B cell (primary cell): ENCODE measurements around the gene UBE4A. TPM values are rescaled to one million over a fixed set of nuclear protein-coding genes. Genes with fewer than 3 reads are reported as not detected.

Source experiments
- ATAC-seq: fragments of 200-7000 bp; cut with Tn5 transposase; one replicate; pipeline ENCODE4 v1.10.0; 2021; ENCODE audit warnings: low read depth, mild to moderate bottlenecking, moderate number of reproducible peaks, moderate library complexity
- CTCF ChIA-PET: fragments of 350-600 bp; sonication (Branson Sonifier 250); formaldehyde crosslinking; loops from one replicate; lab custom pipeline; 2021; ENCODE audit warnings: antibody characterized with exemption, inconsistent platforms; lab: Charles Lee
- POLR2A ChIA-PET: fragments of 350-600 bp; sonication (Branson Sonifier 250); formaldehyde crosslinking; loops from one replicate; lab custom pipeline; 2021; ENCODE audit warnings: antibody characterized with exemption; lab: Charles Lee
- DNase-seq: peaks from one replicate; pipeline ENCODE4 v3.0.0; 2013
- H2AFZ ChIP-seq: 2 replicates; pipeline ENCODE4 v1.6.1; 2012; ENCODE audit warnings: mild to moderate bottlenecking, low read depth, low read length; ENCODE audit not compliant: insufficient read depth, poor library complexity, severe bottlenecking
- H3K27ac ChIP-seq, 2 donors: 1 replicate in 1 of 2; 2 replicates in 1 of 2; pipeline ENCODE4 v1.5.1; 2012 to 2013; ENCODE audit warnings: low read length in 2 of 2, mild to moderate bottlenecking in 2 of 2, moderate library complexity in 1 of 2
- H3K27me3 ChIP-seq, 4 experiments: fragments of 200-600 bp in 1 of 4; sonication (generic) in 1 of 4; replicated peaks in 1 of 4; 1 replicate in 2 of 4; 2 replicates in 2 of 4; pipeline versions ENCODE4 v1.6.1 to v1.7.0; 2013 to 2016; ENCODE audit warnings: low read length in 3 of 4, mild to moderate bottlenecking in 2 of 4, mixed read lengths in 1 of 4, moderate library complexity in 1 of 4; ENCODE audit not compliant: insufficient read depth in 4 of 4, control insufficient read depth in 3 of 4; ENCODE audit errors: control extremely low read depth in 1 of 4
- H3K36me3 ChIP-seq, 2 experiments: replicated peaks in 1 of 2; 1 replicate in 1 of 2; 2 replicates in 1 of 2; pipeline versions ENCODE4 v1.6.1 to v1.7.1; 2013; ENCODE audit warnings: low read length in 1 of 2; ENCODE audit not compliant: insufficient read depth in 2 of 2, control insufficient read depth in 1 of 2; ENCODE audit errors: control extremely low read depth in 1 of 2, extremely low read depth in 1 of 2
- H3K4me1 ChIP-seq, 2 donors: fragments of 200-600 bp in 1 of 2; sonication (generic) in 1 of 2; 1 replicate in 1 of 2; 2 replicates in 1 of 2; pipeline versions ENCODE4 v1.5.1 to v1.6.1; 2013 to 2017; ENCODE audit warnings: low read length in 2 of 2; ENCODE audit not compliant: control insufficient read depth in 2 of 2, insufficient read depth in 2 of 2
- H3K4me2 ChIP-seq: replicated peaks from 2 replicates; pipeline ENCODE3; 2012; ENCODE audit warnings: mild to moderate bottlenecking, low read depth, low read length; ENCODE audit not compliant: poor library complexity, severe bottlenecking
- H3K4me3 ChIP-seq, 5 experiments: fragments of 200-600 bp in 1 of 5; sonication (generic) in 1 of 5; 1 replicate in 3 of 5; 2 replicates in 2 of 5; pipeline versions ENCODE4 v1.5.1 to v1.7.0; 2011 to 2016; ENCODE audit warnings: low read length in 4 of 5, mild to moderate bottlenecking in 4 of 5, low read depth in 2 of 5, control low read depth in 1 of 5, moderate library complexity in 1 of 5; ENCODE audit not compliant: insufficient read depth in 1 of 5; ENCODE audit errors: control extremely low read depth in 1 of 5, extremely low read depth in 1 of 5
- H3K79me2 ChIP-seq: fragments of 200-600 bp; sonication (generic); one replicate; pipeline ENCODE4 v1.6.0; 2016; ENCODE audit warnings: low read length; ENCODE audit not compliant: control insufficient read depth, insufficient read depth
- H3K9ac ChIP-seq: fragments of 200-600 bp; sonication (generic); 2 replicates; pipeline ENCODE4 v1.6.1; 2017; ENCODE audit warnings: mild to moderate bottlenecking, low read length, moderate library complexity
- H3K9me3 ChIP-seq, 3 donors: one replicate each; pipeline versions ENCODE4 v1.6.1 to v1.7.1; 2013; ENCODE audit warnings: low read length in 2 of 3; ENCODE audit not compliant: control insufficient read depth in 2 of 3, insufficient read depth in 1 of 3; ENCODE audit errors: control extremely low read depth in 1 of 3
- H4K20me1 ChIP-seq: 2 replicates; pipeline ENCODE4 v1.6.0; 2012; ENCODE audit warnings: mild to moderate bottlenecking, low read length; ENCODE audit not compliant: insufficient read depth, control insufficient read depth, poor library complexity, severe bottlenecking
- H3K27ac Mint-ChIP-seq: one replicate; pipeline ENCODE4 v1.8.0; 2021; ENCODE audit warnings: mixed read lengths
- H3K27me3 Mint-ChIP-seq: one replicate; pipeline ENCODE4 v1.8.0; 2021; ENCODE audit warnings: mixed read lengths
- H3K4me1 Mint-ChIP-seq: one replicate; pipeline ENCODE4 v1.8.0; 2021; ENCODE audit warnings: mixed read lengths
- H3K4me3 Mint-ChIP-seq: one replicate; pipeline ENCODE4 v1.8.0; 2021; ENCODE audit warnings: mixed read lengths
- H3K9me3 Mint-ChIP-seq: one replicate; pipeline ENCODE4 v1.8.0; 2022; ENCODE audit warnings: mixed read lengths; ENCODE audit not compliant: insufficient read depth
- EZH2 ChIP-seq: IDR thresholded peaks from 2 replicates; pipeline ENCODE4 v1.6.1; 2012; ENCODE audit warnings: borderline replicate concordance, low read depth, mild to moderate bottlenecking, moderate library complexity, low read length; ENCODE audit not compliant: insufficient read depth, poor library complexity, severe bottlenecking
- WGBS: methylation state at CpG from one replicate; pipeline ENCODE4 v1.1.5; 2013; ENCODE audit warnings: missing lambda C conversion rate; ENCODE audit not compliant: insufficient coverage; 5-methylcytosine and 5-hydroxymethylcytosine counted together
- intact Hi-C: fragments of 100-400 bp; cut with micrococcal nuclease; formaldehyde crosslinking; loops from one replicate; pipeline ENCODE4 v1.10.0; 2022
- polyA minus RNA-seq: library from RNA; depleted of rRNA, polyadenylated mRNA; stranded (reverse); fragments of >200 nt; gene quantifications from 2 replicates; pipeline ENCODE4 v1.2.3, GENCODE V29; 2012
- polyA plus RNA-seq: library from polyadenylated mRNA; depleted of rRNA; stranded (reverse); fragments of >200 nt; gene quantifications from 2 replicates; pipeline ENCODE4 v1.2.3, GENCODE V29; 2012
- total RNA-seq, 2 donors: library from RNA; stranded (reverse); fragments of 120-200 nt in 1 of 2; gene quantifications; 1 replicate in 1 of 2; 2 replicates in 1 of 2; pipeline versions ENCODE4 v1.2.3 to v1.2.4, GENCODE V29; 2013 to 2022
- TF ChIP-seq, protein P1 (sequence below): fragments of 200-600 bp; IDR thresholded peaks from one replicate; pipeline ENCODE4 v1.8.0; 2022; ENCODE audit warnings: antibody characterized with exemption, mild to moderate bottlenecking

Gene UBE4A, protein sequence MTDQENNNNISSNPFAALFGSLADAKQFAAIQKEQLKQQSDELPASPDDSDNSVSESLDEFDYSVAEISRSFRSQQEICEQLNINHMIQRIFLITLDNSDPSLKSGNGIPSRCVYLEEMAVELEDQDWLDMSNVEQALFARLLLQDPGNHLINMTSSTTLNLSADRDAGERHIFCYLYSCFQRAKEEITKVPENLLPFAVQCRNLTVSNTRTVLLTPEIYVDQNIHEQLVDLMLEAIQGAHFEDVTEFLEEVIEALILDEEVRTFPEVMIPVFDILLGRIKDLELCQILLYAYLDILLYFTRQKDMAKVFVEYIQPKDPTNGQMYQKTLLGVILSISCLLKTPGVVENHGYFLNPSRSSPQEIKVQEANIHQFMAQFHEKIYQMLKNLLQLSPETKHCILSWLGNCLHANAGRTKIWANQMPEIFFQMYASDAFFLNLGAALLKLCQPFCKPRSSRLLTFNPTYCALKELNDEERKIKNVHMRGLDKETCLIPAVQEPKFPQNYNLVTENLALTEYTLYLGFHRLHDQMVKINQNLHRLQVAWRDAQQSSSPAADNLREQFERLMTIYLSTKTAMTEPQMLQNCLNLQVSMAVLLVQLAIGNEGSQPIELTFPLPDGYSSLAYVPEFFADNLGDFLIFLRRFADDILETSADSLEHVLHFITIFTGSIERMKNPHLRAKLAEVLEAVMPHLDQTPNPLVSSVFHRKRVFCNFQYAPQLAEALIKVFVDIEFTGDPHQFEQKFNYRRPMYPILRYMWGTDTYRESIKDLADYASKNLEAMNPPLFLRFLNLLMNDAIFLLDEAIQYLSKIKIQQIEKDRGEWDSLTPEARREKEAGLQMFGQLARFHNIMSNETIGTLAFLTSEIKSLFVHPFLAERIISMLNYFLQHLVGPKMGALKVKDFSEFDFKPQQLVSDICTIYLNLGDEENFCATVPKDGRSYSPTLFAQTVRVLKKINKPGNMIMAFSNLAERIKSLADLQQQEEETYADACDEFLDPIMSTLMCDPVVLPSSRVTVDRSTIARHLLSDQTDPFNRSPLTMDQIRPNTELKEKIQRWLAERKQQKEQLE
- total RNA-seq, result 37.3 and 37.7 TPM in 2 replicates
- total RNA-seq (2013), result 40.4 TPM
- 14.7 and 15.2 TPM in 2 replicates for polyA plus RNA-seq
- 26.7 and 33.2 TPM in 2 replicates for polyA minus RNA-seq

- 6% methylated on average over 32 of the region's 33 CpGs for WGBS
- intact Hi-C loops, result loop anchor here (1.0 to 2.0 kb wide), 4 partner anchors 42 to 213 kb away; partner anchors contain the start of genes ARCN1, ATP5MG, KMT2A and MPZL3
- H3K9me3 Mint-ChIP-seq, result no peaks in the 10 kb centered on the region
- peak within 1 kb of the TSS; percentile 96 for H3K27ac Mint-ChIP-seq
- CTCF ChIA-PET, result interaction anchor here (0.6 to 4.6 kb wide), 6 partner anchors 61 to 552 kb away, joined by 3 to 30 read pairs (median 4); no protein-coding TSS in a partner anchor
- DNase-seq, result peak; percentile 97
- no peak for TF ChIP-seq EZH2
- TF ChIP-seq, protein P1, sequence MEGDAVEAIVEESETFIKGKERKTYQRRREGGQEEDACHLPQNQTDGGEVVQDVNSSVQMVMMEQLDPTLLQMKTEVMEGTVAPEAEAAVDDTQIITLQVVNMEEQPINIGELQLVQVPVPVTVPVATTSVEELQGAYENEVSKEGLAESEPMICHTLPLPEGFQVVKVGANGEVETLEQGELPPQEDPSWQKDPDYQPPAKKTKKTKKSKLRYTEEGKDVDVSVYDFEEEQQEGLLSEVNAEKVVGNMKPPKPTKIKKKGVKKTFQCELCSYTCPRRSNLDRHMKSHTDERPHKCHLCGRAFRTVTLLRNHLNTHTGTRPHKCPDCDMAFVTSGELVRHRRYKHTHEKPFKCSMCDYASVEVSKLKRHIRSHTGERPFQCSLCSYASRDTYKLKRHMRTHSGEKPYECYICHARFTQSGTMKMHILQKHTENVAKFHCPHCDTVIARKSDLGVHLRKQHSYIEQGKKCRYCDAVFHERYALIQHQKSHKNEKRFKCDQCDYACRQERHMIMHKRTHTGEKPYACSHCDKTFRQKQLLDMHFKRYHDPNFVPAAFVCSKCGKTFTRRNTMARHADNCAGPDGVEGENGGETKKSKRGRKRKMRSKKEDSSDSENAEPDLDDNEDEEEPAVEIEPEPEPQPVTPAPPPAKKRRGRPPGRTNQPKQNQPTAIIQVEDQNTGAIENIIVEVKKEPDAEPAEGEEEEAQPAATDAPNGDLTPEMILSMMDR, result no peak
- H3K27ac ChIP-seq, result peak within 1 kb of the TSS; percentile 73 to 93
- H3K9ac ChIP-seq, result peak within 1 kb of the TSS; percentile 94
- peak within 1 kb of the TSS; percentile 82 to 98 (median 92) for H3K4me3 ChIP-seq
- peaks cover 39% of the 10 kb centered on the region for H3K4me1 Mint-ChIP-seq
- no peaks in the 10 kb centered on the region for H3K27me3 Mint-ChIP-seq
- peak within 1 kb of the TSS; percentile 98 for H3K4me3 Mint-ChIP-seq
- H3K4me2 ChIP-seq, result peak within 1 kb of the TSS; percentile 89
- peaks cover 18 to 23% of the 10 kb centered on the region in 2 donors for H3K4me1 ChIP-seq
- ATAC-seq, result peak; percentile 91
- H4K20me1 ChIP-seq, result peaks cover 12% of the 10 kb centered on the region
- no peaks in the 10 kb centered on the region for H3K27me3 ChIP-seq
- H3K79me2 ChIP-seq, result peaks cover 49% of the 10 kb centered on the region
- H3K9me3 ChIP-seq, result peaks cover 0 to 4% (median 1%) of the 10 kb centered on the region in 3 donors
- POLR2A ChIA-PET, result interaction anchor here (1.2 kb wide), 1 partner anchor 161 kb away, joined by 3 read pairs; no protein-coding TSS in a partner anchor
- H3K36me3 ChIP-seq, result peaks cover 0 to 15% of the 10 kb centered on the region in 2 experiments
- H2AFZ ChIP-seq, result peak within 1 kb of the TSS; percentile 87
Measured at GRCh38 chr11:118359295-118359958, at the start of gene UBE4A. TSS of gene UBE4A (plus strand) at chr11:118359600. CDS start at chr11:118365081, 5,481 bp downstream.
